Measurements from ENCODE around the gene KANSL3. TPM values are rescaled to one million over a fixed set of nuclear protein-coding genes. Genes with fewer than 3 reads are reported as not detected.
"Not testable (repeated sequence)": the region's sequence is repeated elsewhere in the genome, so short reads cannot be mapped to it uniquely, and the experiment has no call there.

KANSL3 gene
- total RNA-seq, 2 experiments from 2014 or later, result 54.4 to 61.8 TPM

DNA sequence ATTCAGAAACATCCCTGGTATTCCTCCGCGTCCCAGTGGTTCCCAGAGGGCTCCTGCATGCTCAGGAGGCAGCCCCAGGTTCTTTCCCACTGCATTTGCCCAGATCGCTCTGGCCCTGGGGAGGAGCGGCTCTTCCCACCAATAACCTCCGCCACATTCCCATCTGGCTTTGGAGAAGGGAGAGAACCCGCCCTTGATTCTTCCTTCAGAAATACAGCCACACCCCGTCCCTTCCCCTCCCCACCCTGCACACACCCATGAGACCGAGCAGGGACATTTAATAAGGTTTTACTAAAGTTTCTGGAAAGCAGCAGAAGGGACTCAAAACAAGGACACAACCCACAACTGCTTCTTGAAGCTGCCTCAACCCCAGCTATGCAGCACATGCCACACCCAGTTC, 79.6 kb downstream of the KANSL3 start:
- Histone ChIP-seq H3K27ac (ENCODE audit: low read depth in 1 of 2, low read length in 2 of 2) (no peak overlapping the region), H3K4me1 (ENCODE audit: insufficient read depth, low read length) (peaks cover 15% of the 10 kb centered on the region), H3K27me3 (ENCODE audit: control insufficient read depth in 1 of 2, insufficient read depth in 2 of 2, low read length in 2 of 2) (no peaks in the 10 kb centered on the region), H3K4me3 (ENCODE audit: low read length) (no peak overlapping the region), H3K9me3 (ENCODE audit: control insufficient read depth in 1 of 2, insufficient read depth in 1 of 2, low read length in 2 of 2) (no peaks in the 10 kb centered on the region), H3K36me3 (ENCODE audit: insufficient read depth, low read length) (no peaks in the 10 kb centered on the region)
- ChIA-PET CTCF (no interaction called here), POLR2A (no interaction called here)
- Mint-ChIP-seq H3K27ac (no peak overlapping the region), H3K36me3 (ENCODE audit: low read depth) (no peaks in the 10 kb centered on the region), H3K9me3 (no peaks in the 10 kb centered on the region), H3K4me3 (no peak overlapping the region), H3K4me1 (ENCODE audit: low read depth) (peaks cover 20% of the 10 kb centered on the region), H3K27me3 (no peaks in the 10 kb centered on the region)
- intact Hi-C loops (cut with DNase I, micrococcal nuclease), result no loop called here
- TF ChIP-seq, protein P1, sequence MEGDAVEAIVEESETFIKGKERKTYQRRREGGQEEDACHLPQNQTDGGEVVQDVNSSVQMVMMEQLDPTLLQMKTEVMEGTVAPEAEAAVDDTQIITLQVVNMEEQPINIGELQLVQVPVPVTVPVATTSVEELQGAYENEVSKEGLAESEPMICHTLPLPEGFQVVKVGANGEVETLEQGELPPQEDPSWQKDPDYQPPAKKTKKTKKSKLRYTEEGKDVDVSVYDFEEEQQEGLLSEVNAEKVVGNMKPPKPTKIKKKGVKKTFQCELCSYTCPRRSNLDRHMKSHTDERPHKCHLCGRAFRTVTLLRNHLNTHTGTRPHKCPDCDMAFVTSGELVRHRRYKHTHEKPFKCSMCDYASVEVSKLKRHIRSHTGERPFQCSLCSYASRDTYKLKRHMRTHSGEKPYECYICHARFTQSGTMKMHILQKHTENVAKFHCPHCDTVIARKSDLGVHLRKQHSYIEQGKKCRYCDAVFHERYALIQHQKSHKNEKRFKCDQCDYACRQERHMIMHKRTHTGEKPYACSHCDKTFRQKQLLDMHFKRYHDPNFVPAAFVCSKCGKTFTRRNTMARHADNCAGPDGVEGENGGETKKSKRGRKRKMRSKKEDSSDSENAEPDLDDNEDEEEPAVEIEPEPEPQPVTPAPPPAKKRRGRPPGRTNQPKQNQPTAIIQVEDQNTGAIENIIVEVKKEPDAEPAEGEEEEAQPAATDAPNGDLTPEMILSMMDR (IDR thresholded peaks at IDR 0.05), result no peak
- no peak for DNase-seq
- ATAC-seq (ENCODE audit: poor library complexity), result no peak

DNA sequence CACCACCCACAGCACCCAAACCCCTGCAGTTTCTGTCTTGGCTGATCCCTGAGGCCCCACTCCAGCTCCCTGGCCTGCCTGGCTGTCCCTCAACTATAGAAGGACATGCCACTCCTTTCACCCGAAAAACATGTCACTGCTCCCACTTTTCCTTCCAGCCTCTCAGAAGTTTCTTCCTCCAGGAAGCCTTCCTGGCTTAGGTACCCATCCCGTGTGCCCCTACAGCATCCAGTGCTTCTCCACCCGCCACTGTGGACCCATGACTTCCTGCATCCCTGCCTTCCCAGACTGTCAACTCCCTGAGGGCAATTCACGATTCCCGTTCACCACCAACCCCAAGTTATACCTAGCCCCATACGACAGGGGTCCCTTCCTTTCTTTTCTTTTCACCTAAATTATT, 80.1 kb downstream of the KANSL3 start:
- POLR2A ChIA-PET, result interaction anchor here (1.8 kb wide), 1 partner anchor 20 kb away, joined by 6 read pairs; no protein-coding TSS in a partner anchor
- peaks cover 1% of the 10 kb centered on the region for H3K36me3 ChIP-seq (ENCODE audit: insufficient read depth, low read length)
- H3K9me3 Mint-ChIP-seq, result no peaks in the 10 kb centered on the region
- peaks cover 25% of the 10 kb centered on the region for H3K4me1 Mint-ChIP-seq (ENCODE audit: low read depth)
- no peaks in the 10 kb centered on the region for H3K9me3 ChIP-seq (ENCODE audit: control insufficient read depth in 1 of 2, insufficient read depth in 1 of 2, low read length in 2 of 2)
- peaks cover 3% of the 10 kb centered on the region for H3K36me3 Mint-ChIP-seq (ENCODE audit: low read depth)
- no peak overlapping the region for H3K27ac Mint-ChIP-seq
- CTCF ChIA-PET, result interaction anchor here (1.9 kb wide), 1 partner anchor 30 kb away, joined by 4 read pairs; no protein-coding TSS in a partner anchor
- H3K4me1 ChIP-seq (ENCODE audit: insufficient read depth, low read length), result peaks cover 17% of the 10 kb centered on the region
- TF ChIP-seq, protein P1 (IDR thresholded peaks at IDR 0.05), result no peak
- intact Hi-C loops (cut with DNase I, micrococcal nuclease), result no loop called here
- no peak overlapping the region for H3K4me3 ChIP-seq (ENCODE audit: low read length)
- no peak for ATAC-seq (ENCODE audit: poor library complexity)
- H3K27ac ChIP-seq (ENCODE audit: low read depth in 1 of 2, low read length in 2 of 2), result no peak overlapping the region
- no peaks in the 10 kb centered on the region for H3K27me3 ChIP-seq (ENCODE audit: control insufficient read depth in 1 of 2, insufficient read depth in 2 of 2, low read length in 2 of 2)
- no peak for DNase-seq
- H3K27me3 Mint-ChIP-seq, result no peaks in the 10 kb centered on the region
- H3K4me3 Mint-ChIP-seq, result no peak overlapping the region

DNA sequence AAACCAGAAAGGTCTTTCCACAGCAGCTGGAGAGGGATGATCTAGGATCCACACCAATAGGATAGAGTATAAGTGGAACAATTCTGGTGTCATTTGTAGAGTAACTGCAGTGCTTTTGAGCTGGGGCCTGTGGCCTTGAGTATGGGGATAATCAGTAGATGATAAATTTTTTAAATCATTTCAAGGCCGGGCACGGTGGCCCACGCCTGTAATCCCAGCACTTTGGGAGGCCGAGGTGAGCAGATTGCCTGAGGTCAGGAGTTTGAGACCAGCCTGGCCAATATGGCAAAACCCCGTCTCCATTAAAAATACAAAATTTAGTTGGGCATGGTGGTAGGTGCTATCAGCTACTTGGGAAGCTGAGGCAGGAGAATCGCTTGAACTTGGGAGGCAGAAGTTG, 80.7 kb downstream of the KANSL3 start:
- H3K27ac ChIP-seq (ENCODE audit: low read depth in 1 of 2, low read length in 2 of 2); ATAC-seq (ENCODE audit: poor library complexity); H3K27me3 Mint-ChIP-seq; DNase-seq; H3K9me3 Mint-ChIP-seq; H3K4me3 ChIP-seq (ENCODE audit: low read length); H3K4me3 Mint-ChIP-seq; intact Hi-C loops (cut with DNase I, micrococcal nuclease); H3K36me3 Mint-ChIP-seq (ENCODE audit: low read depth); H3K27me3 ChIP-seq (ENCODE audit: control insufficient read depth in 1 of 2, insufficient read depth in 2 of 2, low read length in 2 of 2); H3K9me3 ChIP-seq (ENCODE audit: control insufficient read depth in 1 of 2, insufficient read depth in 1 of 2, low read length in 2 of 2); H3K36me3 ChIP-seq (ENCODE audit: insufficient read depth, low read length): not testable (repeated sequence)
- peaks cover 20% of the 10 kb centered on the region for H3K4me1 ChIP-seq (ENCODE audit: insufficient read depth, low read length)
- H3K4me1 Mint-ChIP-seq (ENCODE audit: low read depth), result peaks cover 29% of the 10 kb centered on the region
- POLR2A ChIA-PET, result interaction anchor here (1.8 kb wide), 1 partner anchor 20 kb away, joined by 6 read pairs; no protein-coding TSS in a partner anchor
- peak overlapping the region; percentile 77 for H3K27ac Mint-ChIP-seq
- CTCF ChIA-PET, result interaction anchor here (0.7 to 1.9 kb wide), 2 partner anchors 29 to 49 kb away, joined by 3 to 4 read pairs; no protein-coding TSS in a partner anchor
